Ishikawa (cell line): ENCODE results near the gene MSRB3.

ENCODE experiments used
- CEBPB ChIP-seq: IDR thresholded peaks from 2 replicates; pipeline ENCODE4 v1.6.1; 2012
- CREB1 ChIP-seq: IDR thresholded peaks from 2 replicates; pipeline ENCODE4 v1.6.1; 2012; ENCODE audit warnings: low read depth
- EGR1 ChIP-seq: IDR thresholded peaks from 2 replicates; pipeline ENCODE4 v1.6.1; 2012
- EP300 ChIP-seq: IDR thresholded peaks from 2 replicates; pipeline ENCODE4 v1.6.1; 2012; ENCODE audit warnings: borderline replicate concordance
- FOXM1 ChIP-seq: IDR thresholded peaks from 2 replicates; pipeline ENCODE4 v1.6.1; 2012; ENCODE audit warnings: low read depth, borderline replicate concordance
- NFIC ChIP-seq: IDR thresholded peaks from 2 replicates; pipeline ENCODE4 v1.6.1; 2012
- RAD21 ChIP-seq: IDR thresholded peaks from 2 replicates; pipeline ENCODE4 v1.6.1; 2012; ENCODE audit warnings: low read depth
- TAF1 ChIP-seq: IDR thresholded peaks from 2 replicates; pipeline ENCODE4 v1.6.1; 2012; ENCODE audit warnings: low read depth, mild to moderate bottlenecking
- TCF12 ChIP-seq: IDR thresholded peaks from 2 replicates; pipeline ENCODE4 v1.6.1; 2012; ENCODE audit warnings: low read depth
- TEAD4 ChIP-seq: IDR thresholded peaks from 2 replicates; pipeline ENCODE4 v1.6.1; 2012
- USF1 ChIP-seq: IDR thresholded peaks from 2 replicates; pipeline ENCODE4 v1.6.1; 2012
- YY1 ChIP-seq: IDR thresholded peaks from 2 replicates; pipeline ENCODE4 v1.6.1; 2012; ENCODE audit warnings: low read depth
- ZBTB7A ChIP-seq: IDR thresholded peaks from 2 replicates; pipeline ENCODE4 v1.6.1; 2012; ENCODE audit warnings: low read depth
- TF ChIP-seq, protein P1 (sequence below): IDR thresholded peaks from 2 replicates; pipeline ENCODE4 v1.6.1; 2012
- TF ChIP-seq, protein P2 (sequence below): IDR thresholded peaks from 2 replicates; pipeline ENCODE4 v1.6.1; 2012; ENCODE audit warnings: low read depth, mild to moderate bottlenecking

Gene MSRB3

DNA sequence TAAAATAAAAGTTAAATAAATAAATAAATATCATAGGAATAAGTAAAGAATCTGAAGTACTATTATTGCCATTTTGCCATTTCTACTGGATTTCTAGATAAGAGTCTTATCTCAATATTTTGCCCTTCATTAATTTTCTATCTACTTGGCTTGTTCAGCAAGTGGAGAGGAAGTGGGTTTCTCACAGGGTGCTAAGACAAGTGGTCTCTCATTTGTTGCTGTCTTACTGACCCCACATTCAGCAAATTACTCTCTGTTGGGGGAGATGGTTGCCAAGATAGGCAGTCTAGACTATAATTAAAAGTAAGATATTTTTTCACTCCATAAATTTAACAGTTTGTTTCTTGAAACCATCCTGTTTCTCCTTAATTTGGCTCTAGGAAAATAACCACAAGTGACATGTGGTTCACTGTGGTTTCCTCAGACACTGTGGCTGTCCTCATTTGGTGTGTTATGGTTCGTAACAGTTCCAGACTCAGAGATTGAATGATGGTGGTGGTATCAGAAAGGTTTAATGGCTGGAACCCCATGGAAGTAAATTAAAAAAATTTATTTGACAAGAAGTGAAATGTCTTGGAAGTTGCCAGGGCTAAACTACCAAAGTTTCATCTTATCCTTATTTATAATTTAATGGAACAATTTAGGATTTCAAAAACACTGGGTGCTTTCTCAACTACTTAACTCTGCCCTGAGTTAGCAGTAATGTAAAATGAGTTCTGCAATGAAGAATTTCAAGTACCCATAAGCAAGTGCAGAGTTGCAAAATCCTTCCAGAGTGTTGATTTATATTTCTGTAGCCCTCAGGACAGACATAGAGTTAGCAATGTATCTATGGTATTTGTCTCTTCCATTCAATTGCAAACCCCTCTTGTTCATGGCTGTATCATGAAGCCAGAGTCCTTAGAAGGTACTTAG, 214.8 kb downstream of the MSRB3 start:
- TF ChIP-seq YY1, result no peak
- TF ChIP-seq, protein P1, sequence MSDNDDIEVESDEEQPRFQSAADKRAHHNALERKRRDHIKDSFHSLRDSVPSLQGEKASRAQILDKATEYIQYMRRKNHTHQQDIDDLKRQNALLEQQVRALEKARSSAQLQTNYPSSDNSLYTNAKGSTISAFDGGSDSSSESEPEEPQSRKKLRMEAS, result no peak
- TF ChIP-seq FOXM1, result no peak
- no peak for TF ChIP-seq TEAD4
- no peak for TF ChIP-seq TCF12
- no peak for TF ChIP-seq EP300
- TF ChIP-seq TAF1, result no peak
- no peak for TF ChIP-seq EGR1
- no peak for TF ChIP-seq RAD21
- TF ChIP-seq NFIC, result no peak
- no peak for TF ChIP-seq ZBTB7A
- TF ChIP-seq, protein P2, sequence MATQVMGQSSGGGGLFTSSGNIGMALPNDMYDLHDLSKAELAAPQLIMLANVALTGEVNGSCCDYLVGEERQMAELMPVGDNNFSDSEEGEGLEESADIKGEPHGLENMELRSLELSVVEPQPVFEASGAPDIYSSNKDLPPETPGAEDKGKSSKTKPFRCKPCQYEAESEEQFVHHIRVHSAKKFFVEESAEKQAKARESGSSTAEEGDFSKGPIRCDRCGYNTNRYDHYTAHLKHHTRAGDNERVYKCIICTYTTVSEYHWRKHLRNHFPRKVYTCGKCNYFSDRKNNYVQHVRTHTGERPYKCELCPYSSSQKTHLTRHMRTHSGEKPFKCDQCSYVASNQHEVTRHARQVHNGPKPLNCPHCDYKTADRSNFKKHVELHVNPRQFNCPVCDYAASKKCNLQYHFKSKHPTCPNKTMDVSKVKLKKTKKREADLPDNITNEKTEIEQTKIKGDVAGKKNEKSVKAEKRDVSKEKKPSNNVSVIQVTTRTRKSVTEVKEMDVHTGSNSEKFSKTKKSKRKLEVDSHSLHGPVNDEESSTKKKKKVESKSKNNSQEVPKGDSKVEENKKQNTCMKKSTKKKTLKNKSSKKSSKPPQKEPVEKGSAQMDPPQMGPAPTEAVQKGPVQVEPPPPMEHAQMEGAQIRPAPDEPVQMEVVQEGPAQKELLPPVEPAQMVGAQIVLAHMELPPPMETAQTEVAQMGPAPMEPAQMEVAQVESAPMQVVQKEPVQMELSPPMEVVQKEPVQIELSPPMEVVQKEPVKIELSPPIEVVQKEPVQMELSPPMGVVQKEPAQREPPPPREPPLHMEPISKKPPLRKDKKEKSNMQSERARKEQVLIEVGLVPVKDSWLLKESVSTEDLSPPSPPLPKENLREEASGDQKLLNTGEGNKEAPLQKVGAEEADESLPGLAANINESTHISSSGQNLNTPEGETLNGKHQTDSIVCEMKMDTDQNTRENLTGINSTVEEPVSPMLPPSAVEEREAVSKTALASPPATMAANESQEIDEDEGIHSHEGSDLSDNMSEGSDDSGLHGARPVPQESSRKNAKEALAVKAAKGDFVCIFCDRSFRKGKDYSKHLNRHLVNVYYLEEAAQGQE, result no peak
- no peak for TF ChIP-seq CEBPB
- TF ChIP-seq CREB1, result no peak
- no peak for TF ChIP-seq USF1

DNA sequence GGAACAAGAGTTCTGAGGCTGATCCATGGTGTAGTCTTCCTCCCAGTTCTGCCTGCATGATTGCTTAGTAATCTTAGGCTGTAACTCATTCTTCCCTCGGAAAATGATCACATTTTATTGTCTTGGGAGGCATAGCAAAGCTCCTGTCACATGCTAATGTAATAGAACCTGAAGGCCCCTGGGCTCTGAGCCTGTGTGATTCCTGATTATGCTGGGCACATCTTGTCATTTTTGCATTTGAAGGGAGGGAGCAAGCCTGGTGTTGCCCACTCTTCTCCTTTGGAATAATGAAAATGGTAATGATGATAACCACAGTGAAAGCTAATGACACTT, 215.4 kb downstream of the MSRB3 start:
- TF ChIP-seq USF1 (no peak), EGR1 (no peak), CREB1 (no peak), YY1 (no peak), CEBPB (no peak), ZBTB7A (no peak)
- TF ChIP-seq, protein P1, result peak; percentile 36; the same call in 1 of the 2 replicates

- TF ChIP-seq EP300 (peak; percentile 72), TAF1 (no peak), TCF12 (peak; percentile 66; the same call in 1 of the 2 replicates), RAD21 (0 out of 2 replicates have a peak, but pooled peaks have one; percentile 2), NFIC (peak; percentile 64), FOXM1 (peak; percentile 64; the same call in 1 of the 2 replicates)
- TF ChIP-seq, protein P2, result no peak
- TF ChIP-seq, protein P1, result no peak
These were observed 216.1 kb downstream of the MSRB3 start for GRCh38 chr12:65494537-65494936.

DNA sequence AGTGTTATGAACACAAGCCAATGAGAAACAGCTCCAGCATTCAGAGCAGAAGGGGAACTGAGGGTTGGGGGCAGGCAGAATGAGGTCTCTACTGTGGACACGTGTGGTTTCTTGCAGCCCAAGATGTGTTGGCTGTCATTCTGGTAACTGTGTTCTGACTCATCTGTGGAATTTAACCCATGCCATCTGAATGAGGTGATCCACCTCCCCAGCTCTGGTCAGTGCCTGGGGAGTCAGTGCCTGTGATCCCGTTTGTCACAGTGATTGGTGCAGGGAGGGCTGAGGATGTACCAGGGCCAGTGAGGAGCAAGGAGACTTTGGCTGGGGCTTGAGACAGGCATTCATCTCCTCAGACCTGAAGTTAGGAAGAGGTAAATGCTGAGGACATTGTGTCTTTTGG, 216.8 kb downstream of the MSRB3 start:
- no peak for TF ChIP-seq TEAD4
- TF ChIP-seq, protein P2, result no peak
- TF ChIP-seq YY1, result no peak
- TF ChIP-seq EGR1, result no peak
- no peak for TF ChIP-seq TCF12
- no peak for TF ChIP-seq FOXM1
- TF ChIP-seq TAF1, result no peak
